HG02973 (cell line): ENCODE results near the gene COQ8A.
"Not testable (repeated sequence)": the region's sequence is repeated elsewhere in the genome, so short reads cannot be mapped to it uniquely, and the experiment has no call there.

Source experiments
- ATAC-seq: cut with Tn5 transposase; IDR thresholded peaks from one replicate; pipeline ENCODE4 v1.9.1; 2021; ENCODE audit warnings: moderate library complexity; ENCODE audit not compliant: unreplicated experiment

The COQ8A gene

DNA sequence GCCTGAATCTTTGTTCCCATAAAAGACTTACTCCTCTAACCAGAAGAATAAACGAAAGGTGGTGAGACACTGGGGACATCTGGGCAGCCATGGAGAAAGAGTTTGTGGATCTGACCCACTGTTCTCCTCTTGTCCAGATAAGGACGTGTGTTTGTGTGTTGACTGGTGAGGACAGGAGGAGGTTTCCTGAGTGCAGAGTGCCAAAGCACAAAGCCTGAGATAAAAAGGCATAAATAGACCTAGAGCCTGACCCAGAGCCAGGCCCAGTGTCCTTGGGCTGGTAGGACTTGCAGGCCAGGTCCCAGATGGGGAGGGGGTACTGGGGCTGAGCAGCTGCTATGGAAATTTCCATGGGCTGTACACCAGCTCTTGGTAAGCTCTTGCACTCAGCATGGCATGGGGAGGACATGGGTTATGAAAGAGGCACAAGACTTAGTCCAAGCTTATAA lies 19.6 kb upstream of the COQ8A start:
- ATAC-seq: no peak

DNA sequence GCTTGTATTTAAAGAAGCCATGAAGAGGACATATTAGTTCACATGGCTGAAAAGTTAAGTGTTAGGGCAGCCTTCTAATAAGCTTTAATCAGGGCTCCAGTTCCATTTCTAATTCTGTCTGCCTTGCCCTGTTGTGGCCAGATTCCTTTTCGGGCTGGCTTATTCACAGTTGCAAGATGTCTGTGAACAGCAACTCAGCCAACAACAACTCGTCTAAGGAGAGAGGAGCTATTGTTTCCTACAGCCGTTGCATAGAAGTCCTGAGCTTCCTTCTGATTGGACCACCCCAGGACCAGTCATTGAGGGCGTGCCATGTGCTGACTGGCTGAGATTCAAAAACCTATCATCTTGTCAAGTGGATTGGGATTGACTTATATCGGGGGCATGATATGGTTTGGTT lies 18.6 kb upstream of the COQ8A start:
- no peak for ATAC-seq

DNA sequence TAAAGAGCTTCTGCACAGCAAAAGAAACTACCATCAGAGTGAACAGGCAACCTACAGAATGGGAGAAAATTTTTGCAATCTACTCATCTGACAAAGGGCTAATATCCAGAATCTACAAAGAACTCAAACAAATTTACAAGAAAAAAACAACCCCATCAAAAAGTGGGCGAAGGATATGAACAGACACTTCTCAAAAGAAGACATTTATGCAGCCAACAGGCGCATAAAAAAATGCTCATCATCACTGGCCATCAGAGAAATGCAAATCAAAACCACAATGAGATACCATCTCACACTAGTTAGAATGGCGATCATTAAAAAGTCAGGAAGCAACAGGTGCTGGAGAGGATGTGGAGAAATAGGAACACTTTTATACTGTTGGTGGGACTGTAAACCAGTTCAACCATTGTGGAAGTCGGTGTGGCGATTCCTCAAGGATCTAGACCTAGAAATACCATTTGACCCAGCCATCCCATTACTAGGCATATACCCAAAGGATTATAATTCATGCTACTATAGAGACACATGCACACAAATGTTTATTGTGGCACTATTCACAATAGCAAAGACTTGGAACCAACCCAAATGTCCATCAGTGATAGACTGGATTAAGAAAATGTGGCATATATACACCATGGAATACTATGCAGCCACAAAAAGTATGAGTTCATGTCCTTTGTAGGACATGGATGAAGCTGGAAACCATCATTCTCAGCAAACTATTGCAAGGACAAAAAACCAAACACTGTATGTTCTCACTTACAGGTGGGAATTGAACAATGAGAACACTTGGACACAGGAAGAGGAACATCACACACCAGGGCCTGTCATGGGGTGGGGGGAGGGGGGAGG lies 10.6 kb upstream of the COQ8A start:
- ATAC-seq: not testable (repeated sequence)

DNA sequence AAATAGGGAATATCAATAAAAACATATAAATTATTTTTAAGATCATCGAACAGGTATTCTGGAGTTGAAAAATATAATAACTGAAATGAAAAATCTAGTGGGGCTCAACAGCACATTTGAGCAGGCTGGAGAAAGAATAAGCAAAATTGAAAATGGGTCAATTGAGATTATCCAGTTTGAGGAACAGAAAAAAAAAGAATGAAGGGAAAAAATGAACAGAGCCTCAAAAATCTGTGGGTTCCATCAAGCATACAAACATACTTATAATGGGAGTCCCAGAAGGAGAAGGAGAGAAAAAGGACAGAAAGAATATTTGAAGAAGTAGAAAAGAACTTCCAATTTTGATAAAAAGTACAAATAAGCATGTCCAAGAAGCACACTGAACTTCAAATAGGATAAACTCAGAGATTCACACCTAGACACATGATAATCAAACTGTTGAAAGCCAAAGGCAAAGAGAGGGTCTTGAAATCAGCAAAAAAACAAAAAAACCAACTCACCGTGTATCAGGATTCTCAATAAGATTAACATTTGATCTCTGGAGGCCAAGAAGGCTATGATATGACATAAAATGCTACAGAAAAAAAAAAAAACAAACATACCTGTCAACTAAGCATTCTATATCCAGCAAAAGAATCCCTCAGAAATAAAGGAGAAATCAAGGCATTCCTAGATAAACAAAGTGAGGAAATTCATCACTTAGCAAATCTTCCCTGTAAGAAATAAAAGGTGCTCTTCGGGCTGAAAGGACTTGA lies 5.4 kb upstream of the COQ8A start:
- no peak for ATAC-seq

DNA sequence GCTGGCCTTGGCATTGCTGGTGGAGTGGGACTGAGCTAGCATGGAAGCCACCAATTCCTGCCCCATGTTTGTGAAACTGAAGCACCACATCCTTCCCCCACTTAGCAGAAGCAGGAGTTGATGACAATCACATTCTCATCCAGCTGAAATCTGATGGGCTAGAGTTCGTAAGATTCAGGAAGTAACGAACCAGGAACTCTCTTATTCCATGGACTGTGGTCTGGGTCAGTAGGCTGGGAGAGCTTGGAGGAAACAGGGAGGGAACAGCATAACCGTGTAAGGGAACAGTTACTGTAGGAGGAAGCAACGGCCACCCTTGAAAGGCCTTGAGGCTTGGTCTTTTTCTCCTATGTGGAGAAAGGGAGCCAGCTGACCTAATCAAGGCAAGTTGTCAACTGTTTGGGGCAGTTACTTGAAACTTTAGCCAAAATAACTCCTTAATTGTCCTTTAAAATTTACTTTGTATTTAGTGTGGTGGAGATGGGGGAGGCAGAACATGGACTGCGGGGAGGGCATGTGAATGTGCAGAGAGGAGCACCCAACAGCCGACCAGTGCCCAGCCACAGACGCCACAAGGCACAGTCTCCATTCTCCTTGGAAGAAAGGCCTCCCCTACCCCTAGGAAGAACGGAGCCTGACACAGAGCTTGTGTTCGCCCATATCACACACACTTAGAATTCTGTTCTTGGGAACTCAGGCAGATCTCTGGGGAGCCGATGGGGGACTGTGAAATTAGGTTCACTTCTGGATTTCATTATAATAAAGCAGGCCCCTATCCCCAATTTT lies 2.0 kb upstream of the COQ8A start:
- ATAC-seq: no peak

DNA sequence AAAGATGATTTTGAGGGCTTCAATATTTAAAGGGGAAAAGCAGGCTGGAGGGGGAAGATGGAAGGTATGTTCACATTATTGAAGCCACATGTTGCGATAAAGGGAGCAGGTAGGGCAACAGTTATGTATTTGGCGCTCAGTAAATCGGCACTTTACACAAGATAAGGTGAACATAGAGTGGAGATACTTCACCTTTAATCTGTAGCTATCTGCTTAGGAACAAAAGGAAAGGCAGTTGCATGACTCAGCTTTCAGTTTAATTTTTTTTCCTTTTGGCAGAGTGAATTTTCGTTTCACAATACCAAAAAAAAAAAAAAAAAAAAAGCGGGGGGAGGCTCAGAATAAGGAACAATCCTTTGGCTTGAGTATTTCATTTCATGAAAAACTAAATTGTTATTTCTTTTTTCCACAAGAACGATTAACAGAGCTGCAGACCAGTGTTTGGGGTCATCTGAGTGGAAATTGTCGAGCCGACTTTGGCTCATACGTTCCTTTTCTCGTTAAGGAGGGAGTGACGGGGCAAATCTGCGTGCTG lies 1.1 kb upstream of the COQ8A start:
- no peak for ATAC-seq

DNA sequence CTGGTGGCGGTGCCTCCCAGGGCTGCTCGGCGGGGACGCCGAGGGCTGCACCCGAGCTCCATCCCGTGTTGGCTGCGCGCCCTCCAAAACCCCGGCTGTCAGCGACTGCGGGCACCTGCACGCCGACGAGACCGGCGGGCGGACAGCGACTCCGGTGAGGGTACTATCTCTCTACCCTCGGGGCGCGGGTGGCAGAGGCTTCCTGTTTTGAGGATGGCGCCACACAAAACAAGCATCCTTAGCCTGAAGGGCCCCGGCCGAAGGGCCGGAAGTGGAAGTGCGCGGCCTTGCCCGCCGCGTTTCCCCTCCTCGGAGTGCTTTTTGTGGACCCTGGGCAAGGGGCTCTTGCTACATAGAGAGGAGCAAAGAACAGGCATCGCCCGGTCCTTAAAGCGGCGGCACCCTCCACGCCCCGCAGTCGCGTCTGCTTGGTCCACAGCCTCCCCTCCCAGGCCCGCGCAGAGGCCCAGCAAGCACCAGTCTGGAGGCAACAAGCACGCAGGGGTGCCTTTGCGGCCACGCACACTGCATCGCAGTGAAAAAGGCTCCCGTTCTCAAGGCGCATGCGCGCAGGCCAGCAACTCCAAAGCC lies 561 bp upstream of the COQ8A start:
- ATAC-seq: peak; percentile 27

DNA sequence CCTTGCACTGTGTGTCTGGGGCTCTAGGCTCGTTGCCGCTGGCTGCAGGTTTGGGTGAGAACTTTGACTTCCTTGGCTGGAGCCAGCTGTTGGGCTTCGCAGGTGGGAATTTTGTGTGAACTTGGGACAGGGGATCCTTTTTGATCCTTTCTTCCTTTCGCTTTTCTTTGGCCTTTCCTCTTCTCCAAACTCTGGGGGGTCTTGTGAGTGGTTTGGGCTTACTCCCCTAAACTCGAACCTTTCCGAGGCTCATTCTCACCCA lies 643 bp downstream of the COQ8A start:
- ATAC-seq: no peak

DNA sequence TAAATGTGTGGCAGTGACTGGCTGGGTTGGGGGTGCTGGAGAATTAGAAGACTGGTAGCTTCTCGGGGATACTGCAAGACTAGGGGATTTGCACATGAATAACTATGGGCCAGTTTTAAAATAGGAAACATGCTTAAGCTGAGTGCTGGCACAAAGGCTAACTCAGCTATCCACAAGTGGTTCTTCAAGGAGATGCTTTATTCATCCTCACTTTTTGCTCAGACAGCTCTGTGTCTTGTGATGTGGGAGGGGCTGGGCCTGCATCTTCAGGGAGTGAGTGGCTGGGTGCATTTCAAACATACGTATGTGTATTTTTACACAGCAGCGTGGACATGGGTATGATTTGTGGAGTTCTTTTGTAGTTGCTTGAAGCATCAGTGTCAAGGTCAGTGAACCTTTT lies 2.3 kb downstream of the COQ8A start:
- no peak for ATAC-seq

DNA sequence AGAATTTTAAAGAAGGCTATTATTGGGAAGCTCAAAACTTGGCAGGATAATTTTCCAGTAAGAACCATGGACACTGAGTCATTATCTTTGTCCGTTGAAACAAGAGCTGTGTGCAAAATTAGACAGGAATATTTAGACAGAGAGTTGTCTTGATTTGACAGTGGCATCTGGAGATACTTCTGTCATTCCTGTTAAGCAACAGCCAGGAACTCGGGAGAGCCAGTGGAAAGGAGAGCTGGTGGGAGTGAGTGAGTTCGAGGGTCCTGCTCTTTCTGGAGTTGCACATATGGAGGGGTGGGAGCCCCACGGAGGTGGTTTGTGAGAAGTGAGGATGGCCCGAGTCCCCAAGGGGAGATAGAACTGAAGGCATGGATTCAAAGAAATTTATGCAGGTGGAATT lies 3.1 kb downstream of the COQ8A start:
- ATAC-seq: no peak

DNA sequence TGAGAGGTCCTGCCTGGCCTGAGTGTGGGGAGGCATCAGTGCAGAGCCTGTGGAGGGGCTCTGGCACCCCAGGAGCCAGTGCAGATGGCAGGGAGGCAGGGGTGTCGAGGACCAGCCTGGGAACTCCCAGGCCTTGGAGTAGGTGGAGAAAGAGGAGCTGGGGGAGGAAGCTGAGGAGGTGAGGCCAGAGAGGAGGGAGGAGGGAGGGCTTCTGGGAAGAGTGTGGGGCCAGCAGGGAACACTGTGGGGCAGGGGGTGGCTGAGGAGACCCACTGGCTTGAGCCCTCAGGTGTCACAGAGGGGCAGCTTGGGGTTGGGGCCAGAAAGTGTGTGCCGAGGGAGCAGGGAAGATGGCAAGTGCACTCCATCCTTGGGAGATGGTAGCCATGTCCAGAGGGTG lies 3.8 kb downstream of the COQ8A start:
- ATAC-seq: no peak

DNA sequence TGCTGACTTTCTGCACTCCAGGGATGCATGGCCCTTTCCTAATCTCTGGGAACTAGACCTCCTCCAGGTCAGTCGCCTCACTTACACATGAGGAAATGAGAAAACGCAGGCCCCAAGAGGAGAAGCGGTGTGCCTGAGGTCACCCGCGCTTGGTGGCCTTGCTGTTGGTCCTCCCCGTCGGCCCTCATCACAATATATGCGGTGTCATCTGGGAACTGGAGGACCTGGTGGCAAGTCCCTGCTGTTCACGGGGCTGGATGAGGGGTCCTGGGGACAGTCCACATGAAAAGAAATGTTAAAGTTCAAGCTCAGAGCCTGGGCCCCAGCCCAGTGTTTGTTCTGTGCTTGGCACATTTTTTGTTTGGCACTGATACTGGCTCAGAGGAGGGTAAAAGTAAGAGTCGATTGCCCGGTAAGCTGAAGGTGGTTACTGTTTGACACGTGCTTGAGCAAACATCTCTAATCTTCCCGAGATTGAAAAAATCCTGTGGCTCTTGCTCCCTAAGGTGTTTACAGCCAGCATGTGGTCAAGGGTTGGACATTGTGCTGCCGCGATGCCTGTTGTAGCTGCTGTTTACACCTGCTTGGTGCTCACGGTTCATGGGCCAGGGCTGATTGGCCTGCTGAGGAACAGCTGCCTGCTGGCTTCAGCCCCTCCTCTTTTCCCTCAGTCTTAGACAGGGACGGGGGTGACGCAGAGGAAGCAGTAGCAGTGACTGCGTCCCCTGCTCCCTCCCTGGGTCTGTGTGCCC lies 5.2 kb downstream of the COQ8A start:
- ATAC-seq: no peak

DNA sequence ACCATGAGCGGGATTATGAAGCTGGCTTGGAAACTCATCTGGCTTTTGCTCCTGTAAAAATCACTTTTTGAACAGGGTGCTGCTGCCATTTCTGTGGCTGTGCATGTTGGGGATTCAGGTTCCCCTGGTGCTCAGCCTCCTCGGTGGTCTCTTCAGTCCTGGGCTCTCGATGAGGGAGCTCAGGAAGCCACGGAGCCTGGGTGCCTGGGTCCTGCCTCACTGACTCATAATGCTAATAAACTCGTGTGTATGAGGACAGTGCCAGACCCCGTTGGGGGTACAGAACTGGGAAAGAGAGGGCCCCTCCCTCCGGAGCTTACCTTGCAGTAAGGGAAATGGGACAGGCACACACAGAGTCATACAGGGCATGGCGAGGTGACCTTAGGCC lies 5.8 kb downstream of the COQ8A start:
- ATAC-seq: no peak

DNA sequence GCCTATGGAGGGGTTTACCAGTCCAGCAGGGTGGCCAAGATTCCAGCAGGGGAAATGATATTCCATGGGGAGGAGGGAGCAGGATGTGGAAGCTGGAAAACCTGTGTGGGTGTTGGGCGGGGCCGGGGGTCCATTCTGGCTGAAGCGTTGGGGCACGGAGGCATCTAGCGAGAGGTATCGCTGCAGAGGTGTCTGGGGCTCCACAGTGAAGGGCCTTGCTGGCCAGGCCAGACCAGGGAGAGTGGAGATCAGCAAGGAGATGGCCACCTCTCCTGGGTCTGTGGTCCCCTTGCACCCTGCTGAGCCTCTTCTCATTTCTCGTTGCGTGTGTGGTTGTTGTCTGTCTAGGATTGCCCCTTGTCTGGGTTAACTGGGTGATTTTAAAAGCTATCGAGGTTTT lies 6.2 kb downstream of the COQ8A start:
- ATAC-seq: no peak

DNA sequence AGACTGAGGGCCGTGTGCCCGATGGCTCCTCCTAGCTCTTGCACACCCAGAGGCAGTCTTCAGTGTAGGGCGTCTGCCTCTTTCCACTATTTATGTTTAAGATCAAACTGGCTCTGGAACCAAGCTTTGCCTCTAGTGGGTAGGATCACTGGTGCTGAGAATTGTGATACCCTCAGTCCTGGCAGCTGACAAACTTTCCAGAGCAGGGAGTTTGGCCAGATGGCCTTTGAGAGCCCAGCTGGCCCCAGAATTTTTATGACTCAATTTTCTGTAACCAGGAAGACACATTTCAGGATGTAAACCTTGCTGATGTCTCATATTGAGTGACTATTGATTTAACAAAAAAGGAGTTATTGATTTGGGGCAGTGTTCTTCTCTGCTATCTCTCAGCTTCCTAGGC lies 6.7 kb downstream of the COQ8A start:
- ATAC-seq: no peak

DNA sequence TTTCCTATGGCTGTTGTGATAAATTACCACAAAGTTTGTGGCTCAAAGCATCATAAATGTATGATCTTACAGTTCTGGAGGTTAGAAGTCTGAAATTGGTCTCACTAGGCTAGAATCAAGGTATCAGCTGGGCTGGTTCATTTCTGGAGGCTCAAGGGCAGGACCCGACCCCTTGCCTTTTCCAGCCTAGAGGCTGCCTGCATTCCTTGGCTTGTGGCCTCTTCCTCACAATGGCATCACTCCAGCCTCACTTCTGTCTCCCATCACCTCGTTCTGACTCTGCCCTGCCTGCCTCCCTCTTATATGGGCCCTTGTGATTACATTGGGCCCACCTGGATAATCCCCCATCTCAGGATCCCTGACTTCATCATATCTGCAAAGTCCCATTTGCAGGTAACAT lies 8.0 kb downstream of the COQ8A start:
- no peak for ATAC-seq

DNA sequence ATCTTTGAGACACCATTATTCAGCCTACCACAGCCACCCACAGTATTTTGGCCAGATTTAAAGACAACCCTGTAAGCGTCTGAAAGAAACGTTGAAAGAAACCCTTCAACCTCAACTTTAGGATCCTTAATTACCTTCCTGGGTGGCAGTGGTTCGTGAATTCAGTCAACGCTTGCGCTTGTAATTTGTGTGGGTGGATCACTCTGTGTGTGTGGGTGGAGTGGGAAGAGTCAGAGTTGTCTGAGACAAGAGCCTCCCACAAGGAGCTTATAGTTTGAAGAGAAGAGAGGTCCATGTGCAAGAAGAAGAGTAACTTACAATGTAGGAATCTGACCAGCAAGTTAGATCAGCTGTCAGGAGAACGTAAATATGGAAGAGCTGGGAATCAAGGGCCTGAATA lies 8.4 kb downstream of the COQ8A start:
- no peak for ATAC-seq

DNA sequence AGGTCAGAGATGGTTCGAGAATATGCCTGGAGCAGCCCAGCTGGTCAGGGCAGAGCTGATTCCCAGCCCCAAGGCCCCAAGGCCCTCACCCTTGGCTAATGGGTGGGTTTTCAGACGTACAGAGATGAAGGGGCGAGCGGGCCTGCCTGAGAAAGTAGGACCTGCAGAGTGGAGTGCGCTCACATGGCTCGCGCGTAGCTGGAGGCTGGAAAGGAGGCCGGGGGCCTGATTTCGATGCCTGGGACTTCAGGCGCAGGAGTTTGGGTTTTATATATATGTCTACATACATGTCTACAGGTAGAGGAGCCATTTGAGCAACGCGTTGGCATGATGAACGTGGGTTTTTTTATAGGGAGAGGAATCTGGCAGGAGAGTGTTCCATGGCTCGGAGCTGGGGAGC lies 8.9 kb downstream of the COQ8A start:
- no peak for ATAC-seq

DNA sequence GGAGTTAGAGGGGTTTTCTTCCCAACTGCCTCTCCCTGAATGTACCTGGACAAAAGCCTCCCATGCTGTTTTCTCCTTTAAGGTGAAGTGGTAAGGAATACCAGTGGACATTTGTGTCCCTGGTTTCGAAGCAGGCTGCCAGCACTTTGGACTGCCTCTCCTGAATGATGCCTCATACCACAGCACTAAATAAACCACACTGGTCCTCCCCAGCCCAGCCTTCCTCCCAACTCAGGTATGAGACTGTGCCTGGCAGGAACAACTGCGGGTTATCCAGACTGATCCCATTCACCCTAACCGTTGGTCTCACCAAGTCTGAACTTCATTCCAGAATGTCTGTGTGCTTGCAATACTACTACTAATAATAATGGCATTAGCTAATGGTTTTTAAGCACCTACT lies 9.3 kb downstream of the COQ8A start:
- ATAC-seq: no peak

DNA sequence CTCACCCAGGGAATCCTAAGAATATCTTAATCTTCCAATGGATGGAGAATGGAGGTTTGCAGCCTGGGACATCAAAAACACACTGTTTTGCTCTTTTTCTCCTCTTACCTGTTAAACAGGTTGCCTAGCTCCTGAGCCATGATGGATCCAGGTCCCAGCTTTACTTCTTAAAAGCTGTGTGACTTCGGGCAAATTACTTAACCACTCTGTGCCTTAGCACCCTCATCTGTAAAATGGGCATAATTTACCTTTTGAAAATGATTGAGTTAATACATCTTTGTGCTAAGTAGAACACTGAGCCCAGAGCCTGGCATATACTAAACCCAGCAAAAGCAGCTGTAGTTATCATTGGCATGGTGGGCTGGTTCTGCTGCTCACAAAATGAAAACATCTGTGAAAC lies 10.2 kb downstream of the COQ8A start:
- ATAC-seq: no peak

DNA sequence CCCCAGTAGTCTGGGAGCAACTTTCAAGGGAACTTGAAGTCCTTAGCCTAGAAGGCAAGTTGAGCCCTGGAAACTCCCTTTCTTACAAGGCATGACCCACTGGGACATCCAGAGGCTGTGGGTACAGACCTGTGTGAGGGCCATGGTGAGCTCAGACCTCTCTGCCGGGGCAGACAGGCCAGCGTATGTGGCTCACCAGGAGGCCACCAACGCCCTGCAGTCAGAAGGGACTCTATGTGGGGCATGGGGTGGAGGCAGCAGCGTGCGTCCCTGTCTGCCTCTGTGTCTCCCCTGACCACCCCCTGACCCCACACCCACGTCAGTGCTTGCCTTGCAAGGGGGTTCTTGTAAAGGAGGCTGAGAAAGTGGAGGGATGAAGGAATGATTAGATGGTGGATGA lies 10.8 kb downstream of the COQ8A start:
- ATAC-seq: no peak
